ENCODE data around the gene SGO2. TPM values are rescaled to one million over a fixed set of nuclear protein-coding genes. Genes with fewer than 3 reads are reported as not detected.

Gene SGO2
- total RNA-seq, 4 donors from 2014 or later, result 2.2 to 10.7 (median 5.6) TPM

- no peaks in the 10 kb centered on the region for H3K9me3 ChIP-seq
- H3K4me3 ChIP-seq, result no peak overlapping the region
- WGBS, 2 donors, result 50 to 57% methylated on average over 3 of the region's 3 CpGs
- peaks cover 0 to 20% (median 7%) of the 10 kb centered on the region in 3 donors for H3K4me1 ChIP-seq
- DNase-seq, result no peak
- intact Hi-C loops (cut with DNase I), result no loop called here
- peaks cover 0 to 9% (median 0%) of the 10 kb centered on the region in 4 donors for H3K27me3 ChIP-seq
- no peaks in the 10 kb centered on the region for H3K36me3 ChIP-seq
- no peak for TF ChIP-seq CTCF (IDR thresholded peaks at IDR 0.05)
- no peak for TF ChIP-seq POLR2A (IDR thresholded peaks at IDR 0.05)
- no peak overlapping the region for H3K27ac ChIP-seq
Observed at GRCh38 chr2:200523158-200523557, 2.8 kb upstream of the SGO2 start.

- H3K27ac ChIP-seq, result no peak overlapping the region
- WGBS, 2 donors, result 68 to 86% methylated on average over 2 of the region's 2 CpGs
Observed at GRCh38 chr2:200523604-200524003, 2.4 kb upstream of the SGO2 start.

GRCh38 chr2:200525066-200525465 is 941 bp upstream of the SGO2 start:
- 66 to 67% methylated on average over 2 of the region's 2 CpGs for whole genome bisulfite sequencing, 2 donors
- no peak for TF ChIP-seq CTCF (IDR thresholded peaks at IDR 0.05)
- TF ChIP-seq POLR2A (IDR thresholded peaks at IDR 0.05), result no peak
- H3K27ac ChIP-seq, result no peak overlapping the region
- H3K4me3 ChIP-seq, result no peak overlapping the region
- H3K4me1 ChIP-seq, result peaks cover 0 to 20% (median 7%) of the 10 kb centered on the region in 3 donors
- H3K36me3 ChIP-seq, result no peaks in the 10 kb centered on the region
- DNase-seq, result no peak
- H3K9me3 ChIP-seq, result no peaks in the 10 kb centered on the region
- intact Hi-C loops (cut with DNase I), result no loop called here
- peaks cover 0 to 9% (median 0%) of the 10 kb centered on the region in 4 donors for H3K27me3 ChIP-seq

More at GRCh38 chr2:200523604-200524003, 2.4 kb upstream of the SGO2 start:
- intact Hi-C loops (cut with DNase I), result no loop called here
- no peak for DNase-seq
- peaks cover 0 to 9% (median 0%) of the 10 kb centered on the region in 4 donors for H3K27me3 ChIP-seq
- no peak for TF ChIP-seq POLR2A (IDR thresholded peaks at IDR 0.05)
- H3K4me1 ChIP-seq, result peaks cover 0 to 20% (median 7%) of the 10 kb centered on the region in 3 donors
- no peaks in the 10 kb centered on the region for H3K36me3 ChIP-seq
- H3K4me3 ChIP-seq, result no peak overlapping the region
- H3K9me3 ChIP-seq, result no peaks in the 10 kb centered on the region

DNA sequence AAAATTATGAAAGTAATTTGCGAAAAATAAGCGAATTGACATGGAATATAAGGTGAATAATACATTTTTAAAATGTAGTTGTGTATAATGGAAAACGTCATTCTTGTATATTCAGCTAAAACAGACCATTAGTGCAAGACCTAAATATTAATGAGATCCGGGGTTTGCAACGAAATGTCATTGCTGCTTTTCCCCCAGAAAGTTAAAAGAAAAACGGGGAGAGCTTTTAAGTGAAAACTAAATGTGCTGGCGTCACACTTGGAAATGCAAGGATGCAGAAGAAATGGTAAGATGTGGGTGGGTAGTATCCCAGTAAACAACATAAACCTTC is 491 bp upstream of the SGO2 start:
- Histone ChIP-seq H3K9me3 (no peaks in the 10 kb centered on the region), H3K36me3 (no peaks in the 10 kb centered on the region), H3K27ac (peak overlapping the region in 3 of 4 donors; percentile 56 to 78 (median 73)), H3K27me3 (peaks cover 0 to 9% (median 0%) of the 10 kb centered on the region in 4 donors), H3K4me1 (peaks cover 0 to 20% (median 7%) of the 10 kb centered on the region in 3 donors), H3K4me3 (peak overlapping the region; percentile 48 to 87 (median 80))
- 17 to 18% methylated on average over 7 of the region's 7 CpGs for WGBS, 2 donors
- TF ChIP-seq CTCF (IDR thresholded peaks at IDR 0.05) (no peak), POLR2A (IDR thresholded peaks at IDR 0.05) (no peak)
- DNase-seq, result no peak
- intact Hi-C loops (cut with DNase I), result no loop called here

GRCh38 chr2:200528228-200528627 is 2.2 kb downstream of the SGO2 start:
- no peaks in the 10 kb centered on the region for H3K9me3 ChIP-seq
- no peak overlapping the region for H3K4me3 ChIP-seq
- 80 to 81% methylated on average over 2 to 3 of the region's 3 CpGs for WGBS, 2 donors
- no peak for TF ChIP-seq POLR2A (IDR thresholded peaks at IDR 0.05)
- no peak for TF ChIP-seq CTCF (IDR thresholded peaks at IDR 0.05)
- no peaks in the 10 kb centered on the region for H3K27me3 ChIP-seq
- no peak overlapping the region for H3K27ac ChIP-seq
- no peak for DNase-seq
- no peaks in the 10 kb centered on the region for H3K36me3 ChIP-seq
- intact Hi-C loops (cut with DNase I), result no loop called here
- H3K4me1 ChIP-seq, result peaks cover 0 to 20% (median 7%) of the 10 kb centered on the region in 3 donors

DNA sequence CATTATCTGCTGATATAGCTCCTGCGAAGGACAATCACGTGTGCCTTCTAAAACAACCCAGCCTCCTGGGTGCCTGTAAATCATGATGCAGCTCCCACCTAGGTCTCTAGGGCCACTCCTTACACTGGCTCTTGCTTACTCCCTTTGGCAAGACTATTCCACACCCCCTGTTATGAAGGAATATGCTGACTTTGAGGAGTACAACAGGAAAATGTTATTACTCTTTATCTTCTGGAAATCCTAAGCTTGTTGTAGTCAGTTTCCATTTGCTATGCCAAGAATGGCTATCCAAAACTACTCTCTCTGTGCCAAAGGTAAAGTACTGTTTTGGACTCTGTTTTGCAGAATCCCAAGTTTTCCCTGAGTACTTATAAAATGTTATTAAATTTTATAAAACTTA is 7.7 kb downstream of the SGO2 start:
- Histone ChIP-seq H3K4me1 (no peaks in the 10 kb centered on the region), H3K9me3 (no peaks in the 10 kb centered on the region), H3K36me3 (peaks cover 0 to 7% (median 0%) of the 10 kb centered on the region in 3 donors), H3K27me3 (no peaks in the 10 kb centered on the region), H3K27ac (no peak overlapping the region), H3K4me3 (no peak overlapping the region)
- WGBS, 2 donors, result 83 to 92% methylated on average over 2 of the region's 2 CpGs
- no peak for TF ChIP-seq POLR2A (IDR thresholded peaks at IDR 0.05)
- no peak for TF ChIP-seq CTCF (IDR thresholded peaks at IDR 0.05)
- DNase-seq, result no peak
- intact Hi-C loops (cut with DNase I), result no loop called here
